ENCODE results near the gene INSL3.

DNA sequence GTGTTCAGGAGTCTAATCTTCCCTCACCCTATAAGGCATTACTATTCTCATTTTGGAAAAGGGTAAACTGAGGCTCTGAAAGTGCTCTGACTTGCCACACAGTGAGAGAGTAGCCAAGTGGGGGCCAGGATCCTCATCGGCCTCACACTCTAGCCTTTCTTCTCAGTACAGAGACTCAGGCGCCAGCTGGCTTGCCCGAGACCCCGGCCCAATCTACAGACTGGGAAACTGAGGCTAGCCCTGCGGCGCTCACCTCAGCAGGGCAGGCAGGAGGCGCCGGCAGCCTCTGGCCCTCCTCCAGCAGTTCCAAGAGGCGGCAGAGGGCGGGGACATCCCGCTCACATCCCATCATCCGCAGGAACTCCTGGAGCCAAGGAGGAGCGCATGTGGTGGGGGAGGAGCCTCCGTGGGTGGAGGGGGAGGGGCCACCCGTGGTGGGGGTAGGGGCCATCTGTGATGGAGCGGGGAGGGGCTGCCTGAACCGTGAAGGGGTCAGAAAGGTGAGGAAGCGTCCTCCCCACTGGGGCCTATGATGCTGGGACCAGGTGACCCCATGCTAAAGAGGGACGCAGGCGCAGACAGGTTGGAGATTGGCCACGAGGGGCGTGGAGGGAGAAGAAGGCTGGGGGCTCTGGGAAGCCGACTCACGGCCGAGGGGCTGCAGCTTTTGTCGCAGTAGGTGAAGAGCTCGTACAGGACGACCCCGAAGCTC is 8.7 kb upstream of the INSL3 start:
- TF ChIP-seq, protein P1, sequence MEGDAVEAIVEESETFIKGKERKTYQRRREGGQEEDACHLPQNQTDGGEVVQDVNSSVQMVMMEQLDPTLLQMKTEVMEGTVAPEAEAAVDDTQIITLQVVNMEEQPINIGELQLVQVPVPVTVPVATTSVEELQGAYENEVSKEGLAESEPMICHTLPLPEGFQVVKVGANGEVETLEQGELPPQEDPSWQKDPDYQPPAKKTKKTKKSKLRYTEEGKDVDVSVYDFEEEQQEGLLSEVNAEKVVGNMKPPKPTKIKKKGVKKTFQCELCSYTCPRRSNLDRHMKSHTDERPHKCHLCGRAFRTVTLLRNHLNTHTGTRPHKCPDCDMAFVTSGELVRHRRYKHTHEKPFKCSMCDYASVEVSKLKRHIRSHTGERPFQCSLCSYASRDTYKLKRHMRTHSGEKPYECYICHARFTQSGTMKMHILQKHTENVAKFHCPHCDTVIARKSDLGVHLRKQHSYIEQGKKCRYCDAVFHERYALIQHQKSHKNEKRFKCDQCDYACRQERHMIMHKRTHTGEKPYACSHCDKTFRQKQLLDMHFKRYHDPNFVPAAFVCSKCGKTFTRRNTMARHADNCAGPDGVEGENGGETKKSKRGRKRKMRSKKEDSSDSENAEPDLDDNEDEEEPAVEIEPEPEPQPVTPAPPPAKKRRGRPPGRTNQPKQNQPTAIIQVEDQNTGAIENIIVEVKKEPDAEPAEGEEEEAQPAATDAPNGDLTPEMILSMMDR (conservative IDR thresholded peaks at IDR 0.05) = peak; percentile 35; the same call in 1 of the 2 replicates
- TF ChIP-seq EZH2 (IDR thresholded peaks at IDR 0.05; ENCODE audit: low read depth) = no peak

Data from PC-9 (cell line).